Right lobe of liver (tissue), 6 donors: Measurements from ENCODE around the gene CHMP2A. TPM values are rescaled to one million over a fixed set of nuclear protein-coding genes. Genes with fewer than 3 reads are reported as not detected.

Experiments used
- ATAC-seq, 4 donors: fragments of 200-7000 bp; cut with Tn5 transposase; one replicate each; pipeline ENCODE4 v1.9.1; 2020; ENCODE audit warnings: mild to moderate bottlenecking in 4 of 4, moderate library complexity in 4 of 4
- DNase-seq, 3 donors: peaks; one replicate each; pipeline ENCODE4 v3.0.0-alpha.2; 2020
- H3K27ac ChIP-seq, 3 donors: fragments of 200-600 bp; one replicate each; pipeline ENCODE4 v1.8.0; 2022
- H3K27me3 ChIP-seq, 2 donors: fragments of 200-600 bp; one replicate each; pipeline ENCODE4 v1.8.0; 2022
- H3K36me3 ChIP-seq, 4 donors: fragments of 200-600 bp; sonication (generic) in 1 of 4; one replicate each; pipeline versions ENCODE4 v1.5.1 to v1.8.0; 2017 to 2022; ENCODE audit warnings: control low read depth in 1 of 4
- H3K4me1 ChIP-seq, 4 donors: fragments of 200-600 bp; sonication (generic) in 1 of 4; one replicate each; pipeline versions ENCODE4 v1.5.1 to v1.8.0; 2017 to 2022; ENCODE audit warnings: control low read depth in 1 of 4
- H3K4me3 ChIP-seq, 3 donors: fragments of 200-600 bp; one replicate each; pipeline ENCODE4 v1.8.0; 2022
- H3K9me3 ChIP-seq, 4 donors: fragments of 200-600 bp; sonication (generic) in 1 of 4; one replicate each; pipeline versions ENCODE4 v1.5.1 to v1.8.0; 2017 to 2022; ENCODE audit warnings: control low read depth in 1 of 4
- CTCF ChIP-seq, 4 donors: fragments of 200-600 bp in 3 of 4; fragments of 450-650 bp in 1 of 4; IDR thresholded peaks; one replicate each; pipeline versions ENCODE4 v1.5.1 to v1.8.0; 2016 to 2022; ENCODE audit warnings: antibody characterized with exemption in 4 of 4, mild to moderate bottlenecking in 2 of 4
- POLR2A ChIP-seq: fragments of 450-650 bp; IDR thresholded peaks from one replicate; pipeline ENCODE4 v1.6.1; 2017; ENCODE audit warnings: antibody characterized with exemption, mild to moderate bottlenecking
- WGBS: methylation state at CpG from one replicate; pipeline ENCODE4 v1.1.6; 2018; ENCODE audit warnings: low coverage, low lambda C conversion rate; ENCODE audit not compliant: insufficient coverage; ENCODE audit errors: missing lambda C conversion rate; 5-methylcytosine and 5-hydroxymethylcytosine counted together
- intact Hi-C, 2 donors: fragments of 100-400 bp; cut with DNase I; formaldehyde crosslinking; loops; one replicate each; pipeline versions ENCODE4 v1.11.2 to v1.14.1; 2022
- total RNA-seq, 6 experiments: library from RNA; depleted of rRNA in 2 of 6; stranded (reverse); fragments of >200 nt in 2 of 6; fragmentation: NEBNext Ultra II Directional in 3 of 6; extraction: Animal tissue kit (Norgen Biotek cat#: 25700) in 3 of 6; gene quantifications; one replicate each; pipeline versions ENCODE4 v1.1.0 to v1.2.4, GENCODE V29; 2016 to 2023
- donor health status: DM: no; HTN: yes; CAD: no.
- donor health status: DM: no; HTN: no; CAD: no.
- donor health status: DM: no; HTN: no; CAD: no.
- donor health status: DM: no; HTN: yes; CAD: no.
- donor health status: DM: no; HTN: yes; CAD: no.

The CHMP2A gene
- total RNA-seq, 6 experiments from 2014 or later, result 62.1 to 90.9 (median 70.7) TPM

- peak; percentile 52 to 60 (median 56) for ATAC-seq
- Histone ChIP-seq H3K9me3 (no peaks in the 10 kb centered on the region), H3K4me1 (peaks cover 0 to 26% (median 11%) of the 10 kb centered on the region in 4 donors), H3K36me3 (peaks cover 0 to 8% (median 4%) of the 10 kb centered on the region in 4 donors), H3K27me3 (no peaks in the 10 kb centered on the region), H3K4me3 (peak overlapping the region; percentile 68 to 94 (median 84)), H3K27ac (peak overlapping the region; percentile 76 to 91 (median 82))
- WGBS, result 1% methylated on average over 13 of the region's 14 CpGs
- no peak for TF ChIP-seq POLR2A
- TF ChIP-seq CTCF (IDR thresholded peaks at IDR 0.05), result peak in 3 of 4 donors; percentile 47 to 54 (median 51)
- intact Hi-C loops, result no loop called here
- peak; percentile 66 to 74 (median 69) for DNase-seq
These were observed 35.9 kb downstream of the CHMP2A start for GRCh38 chr19:58519087-58519354.

- Histone ChIP-seq H3K4me1 (peaks cover 0 to 30% (median 14%) of the 10 kb centered on the region in 4 donors), H3K4me3 (peak overlapping the region; percentile 68 to 94 (median 84)), H3K27me3 (no peaks in the 10 kb centered on the region), H3K36me3 (peaks cover 0 to 8% (median 4%) of the 10 kb centered on the region in 4 donors), H3K9me3 (no peaks in the 10 kb centered on the region), H3K27ac (peak overlapping the region; percentile 76 to 91 (median 82))
- ATAC-seq (no peak), DNase-seq (no peak)
- TF ChIP-seq POLR2A (no peak), CTCF (IDR thresholded peaks at IDR 0.05) (peak in 1 of 4 donors; percentile 55)
- intact Hi-C loops, result no loop called here
- WGBS, result 3% methylated on average over 13 of the region's 22 CpGs
These were observed 36.4 kb downstream of the CHMP2A start for GRCh38 chr19:58518256-58519086.

GRCh38 chr19:58516964-58517833 lies 37.7 kb downstream of the CHMP2A start:
- Histone ChIP-seq H3K4me3 (no peak overlapping the region), H3K9me3 (no peaks in the 10 kb centered on the region), H3K36me3 (peaks cover 0 to 8% (median 4%) of the 10 kb centered on the region in 4 donors), H3K4me1 (peaks cover 0 to 43% (median 21%) of the 10 kb centered on the region in 4 donors), H3K27me3 (no peaks in the 10 kb centered on the region), H3K27ac (no peak overlapping the region)
- TF ChIP-seq POLR2A (no peak), CTCF (IDR thresholded peaks at IDR 0.05) (no peak)
- 93% methylated on average over 13 of the region's 65 CpGs for whole genome bisulfite sequencing
- DNase-seq (peak in 1 of 3 donors; percentile 54), ATAC-seq (no peak)
- intact Hi-C loops, result no loop called here

- peaks cover 0 to 45% (median 21%) of the 10 kb centered on the region in 4 donors for H3K4me1 ChIP-seq
- ATAC-seq, result no peak
- H3K9me3 ChIP-seq, result no peaks in the 10 kb centered on the region
- WGBS, result 65% methylated on average over 3 of the region's 25 CpGs
- H3K27me3 ChIP-seq, result no peaks in the 10 kb centered on the region
- no peak overlapping the region for H3K27ac ChIP-seq
- intact Hi-C loops, result no loop called here
- peaks cover 0 to 8% (median 4%) of the 10 kb centered on the region in 4 donors for H3K36me3 ChIP-seq
- no peak for TF ChIP-seq POLR2A
- no peak for TF ChIP-seq CTCF (IDR thresholded peaks at IDR 0.05)
- DNase-seq, result no peak
- no peak overlapping the region for H3K4me3 ChIP-seq
These were observed 38.6 kb downstream of the CHMP2A start for GRCh38 chr19:58516246-58516836.
